GM18861 (cell line): ENCODE data around the gene CPO.
A peak's percentile ranks its signal among the peaks of the same experiment; 100 is the strongest.

Experiments
- ATAC-seq: cut with Tn5 transposase; IDR thresholded peaks from one replicate; pipeline ENCODE4 v1.9.1; 2021; ENCODE audit not compliant: unreplicated experiment

The CPO gene

DNA sequence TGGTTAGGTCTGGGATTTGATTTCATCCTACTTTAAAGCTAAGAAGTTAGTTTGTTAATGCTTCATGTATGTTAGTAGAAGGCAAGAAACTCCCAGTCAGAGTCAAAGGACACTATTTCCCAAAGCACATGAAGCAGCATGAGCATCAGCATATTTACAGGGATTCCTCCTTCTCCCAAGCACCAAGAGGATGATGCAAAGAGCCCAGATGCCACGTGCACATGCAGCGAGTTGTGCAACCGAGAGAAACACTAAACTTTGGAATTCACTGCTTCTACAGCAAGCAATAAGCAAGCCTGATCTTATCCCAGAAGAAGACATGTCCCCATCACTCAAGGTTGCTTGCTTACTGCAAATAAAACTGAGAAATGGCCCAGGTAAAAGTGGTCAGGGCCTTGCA, 32.5 kb downstream of the CPO start:
- ATAC-seq, result no peak

DNA sequence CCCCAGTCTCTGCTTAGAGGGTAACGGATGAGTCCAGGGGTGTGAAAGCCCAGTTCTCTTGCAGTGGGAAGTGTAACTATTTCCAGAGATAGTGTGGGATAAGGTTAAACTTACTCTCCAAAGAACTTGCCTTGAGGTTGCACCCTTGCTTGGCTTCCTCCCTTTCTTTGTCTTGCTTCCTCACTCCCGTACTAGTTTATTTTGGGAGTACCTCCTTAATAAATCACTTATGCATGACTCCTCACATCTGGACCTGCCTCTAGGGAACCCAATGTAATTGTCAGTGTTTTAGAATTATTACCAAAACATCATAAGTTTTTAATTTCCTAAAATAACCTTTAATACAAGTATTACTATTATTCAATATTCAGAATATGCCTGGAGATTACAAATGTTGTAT, 35.2 kb downstream of the CPO start:
- no peak for ATAC-seq

DNA sequence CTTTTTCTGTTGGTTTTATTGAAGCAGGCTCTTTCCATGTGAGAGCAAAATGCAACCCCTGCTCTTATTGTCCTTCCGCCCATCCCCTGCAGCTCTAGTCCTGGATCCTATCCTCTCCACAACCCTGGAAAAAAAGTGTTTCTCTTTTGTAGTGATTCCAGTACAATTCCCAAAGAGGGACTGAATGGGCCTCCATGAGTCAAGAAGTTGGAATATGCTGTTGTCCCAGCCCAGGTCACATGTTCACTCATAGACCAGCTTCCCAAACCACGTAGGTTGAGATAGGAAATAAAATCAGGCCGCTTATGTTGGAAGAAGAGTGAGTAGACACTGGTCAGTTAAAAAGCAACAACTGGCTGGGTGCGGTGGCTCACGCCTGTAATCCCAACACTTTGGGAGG, 39.4 kb downstream of the CPO start:
- no peak for ATAC-seq

DNA sequence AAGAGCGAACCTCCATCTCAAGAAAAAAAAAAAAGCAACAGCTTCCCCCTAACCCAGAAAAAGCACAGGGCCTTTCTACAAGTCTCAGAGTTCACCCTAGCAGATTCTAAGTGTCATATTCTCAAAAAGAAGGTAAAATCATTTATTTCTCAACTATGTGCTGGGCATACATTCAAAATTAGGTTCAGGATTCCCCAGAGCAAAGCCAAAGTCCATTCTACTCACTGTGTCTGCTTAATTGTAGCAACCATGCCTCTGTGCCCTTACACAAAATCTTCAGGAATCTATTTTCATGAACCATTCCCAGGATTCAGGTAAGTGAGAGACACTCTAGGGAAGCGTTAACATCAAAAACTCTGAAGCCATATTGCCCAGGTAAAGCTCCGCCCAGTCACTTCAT, 40.0 kb downstream of the CPO start:
- ATAC-seq, result no peak

DNA sequence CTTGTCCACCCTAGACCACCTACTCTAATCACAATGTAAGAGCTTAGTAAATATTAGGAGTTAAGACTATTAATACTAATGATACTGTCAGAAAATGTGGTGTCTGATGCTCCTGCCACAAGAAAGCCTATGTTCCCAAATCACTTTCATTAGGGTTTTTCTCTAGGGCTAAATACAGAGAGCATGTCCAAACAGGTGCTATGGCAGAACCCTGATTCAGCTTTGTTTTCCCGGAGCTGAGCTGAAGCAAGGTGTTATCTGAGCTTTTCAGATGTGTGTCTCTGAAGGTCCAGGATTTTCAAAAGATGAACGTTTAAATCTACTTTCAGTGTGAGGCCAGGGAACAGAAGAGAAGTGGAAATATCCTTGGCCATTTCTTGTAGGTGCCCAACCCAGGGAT, 40.6 kb downstream of the CPO start:
- ATAC-seq, result no peak

DNA sequence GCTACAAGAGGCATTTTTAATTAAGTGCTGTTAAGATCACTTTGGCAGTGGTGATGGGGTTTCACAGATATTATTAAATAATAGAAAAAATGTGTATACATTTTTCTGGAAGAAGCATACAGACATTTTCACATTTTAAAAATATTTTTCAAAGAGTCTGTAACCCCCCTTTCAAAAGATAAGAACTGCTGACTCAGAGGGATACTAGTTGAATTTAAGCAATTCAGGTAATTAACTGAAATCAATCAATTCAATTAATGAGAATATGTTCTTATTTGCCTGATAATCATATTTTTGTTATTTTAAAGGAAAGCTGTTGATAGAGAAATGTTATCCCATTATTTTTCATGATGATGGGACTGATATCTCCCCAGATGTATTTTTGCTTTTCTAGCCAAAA, 41.1 kb downstream of the CPO start:
- ATAC-seq, result no peak

DNA sequence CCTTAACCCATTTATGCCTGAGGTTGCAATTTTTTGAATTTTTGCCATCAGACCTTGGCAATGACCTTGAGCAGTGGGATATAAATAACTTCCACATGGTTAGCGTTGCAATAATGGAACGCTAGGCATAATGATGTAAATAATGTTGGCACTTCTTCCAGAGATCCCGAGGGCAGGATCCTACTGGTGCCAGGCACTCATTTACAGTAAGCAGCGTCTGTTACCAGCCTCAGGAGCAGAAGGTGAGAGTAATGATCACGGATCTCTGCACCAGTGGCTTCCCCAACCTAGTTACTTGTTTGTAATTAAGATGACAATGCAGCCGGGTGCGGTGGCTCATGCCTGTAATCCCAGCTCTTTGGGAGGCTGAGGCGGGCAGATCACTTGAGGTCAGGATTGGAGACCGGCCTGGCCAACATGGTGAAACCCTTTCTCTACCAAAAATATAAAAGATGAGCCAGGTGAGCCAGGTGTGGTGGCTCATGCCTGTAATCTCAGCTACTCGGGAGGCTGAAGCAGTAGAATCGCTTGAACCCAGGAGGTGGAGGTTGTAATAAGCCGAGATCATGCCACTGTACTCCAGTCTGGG, 41.9 kb downstream of the CPO start:
- ATAC-seq, result no peak

DNA sequence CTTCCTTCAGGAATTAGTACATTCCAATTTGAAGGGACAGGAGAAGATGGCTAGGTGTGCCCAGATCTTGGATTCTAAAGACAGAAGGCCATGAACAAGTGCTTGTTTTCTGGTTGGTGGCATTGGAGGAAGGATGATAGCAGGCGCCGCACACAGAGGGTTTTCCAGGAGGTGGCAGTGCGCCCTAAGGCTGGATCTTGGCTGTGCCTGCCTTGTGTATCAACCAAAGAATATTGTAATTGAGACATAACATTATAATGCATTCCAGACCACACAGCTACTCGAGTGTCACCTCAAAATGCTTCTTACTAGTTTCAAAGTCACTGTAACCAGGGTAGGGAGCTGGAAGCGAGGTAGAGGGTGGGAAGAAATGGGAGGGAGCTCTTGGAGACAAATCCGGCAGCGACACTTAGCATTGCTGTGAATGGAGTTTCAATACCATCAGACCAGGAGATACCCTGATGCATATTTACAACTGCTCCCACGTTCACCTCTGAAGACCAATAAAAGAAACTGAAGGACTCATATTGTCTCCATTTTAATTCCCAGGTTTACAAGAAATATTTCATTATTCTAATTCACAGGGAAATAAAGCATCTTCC, 42.5 kb downstream of the CPO start:
- ATAC-seq, result no peak

DNA sequence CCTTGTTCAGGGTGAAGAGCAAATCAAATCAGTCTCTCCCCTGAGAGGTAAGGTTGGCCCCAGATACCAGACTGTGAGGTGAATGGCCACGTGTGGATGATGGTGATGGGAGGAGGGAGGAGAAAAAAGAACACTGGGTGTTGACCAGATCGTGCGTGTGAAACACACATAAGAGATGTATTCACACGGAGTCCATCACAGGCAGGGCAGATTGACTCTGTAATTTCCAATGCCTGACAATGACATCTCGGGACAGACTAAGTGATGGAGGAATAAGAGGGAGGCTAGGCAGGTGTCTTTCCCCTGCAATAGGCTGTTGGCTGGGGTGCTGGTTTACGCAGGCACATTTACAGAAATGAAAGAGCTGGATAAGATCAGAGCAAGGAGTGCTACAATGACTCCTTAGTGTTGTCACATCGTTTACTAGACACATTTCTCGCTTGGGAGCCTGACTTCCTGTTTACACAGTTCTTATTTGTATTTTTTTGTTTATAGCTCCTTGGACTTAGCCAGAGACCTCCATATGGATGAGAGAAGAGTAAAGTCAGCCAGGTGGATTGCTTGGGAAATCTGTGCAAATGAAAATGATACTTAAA, 43.1 kb downstream of the CPO start:
- ATAC-seq, result no peak

DNA sequence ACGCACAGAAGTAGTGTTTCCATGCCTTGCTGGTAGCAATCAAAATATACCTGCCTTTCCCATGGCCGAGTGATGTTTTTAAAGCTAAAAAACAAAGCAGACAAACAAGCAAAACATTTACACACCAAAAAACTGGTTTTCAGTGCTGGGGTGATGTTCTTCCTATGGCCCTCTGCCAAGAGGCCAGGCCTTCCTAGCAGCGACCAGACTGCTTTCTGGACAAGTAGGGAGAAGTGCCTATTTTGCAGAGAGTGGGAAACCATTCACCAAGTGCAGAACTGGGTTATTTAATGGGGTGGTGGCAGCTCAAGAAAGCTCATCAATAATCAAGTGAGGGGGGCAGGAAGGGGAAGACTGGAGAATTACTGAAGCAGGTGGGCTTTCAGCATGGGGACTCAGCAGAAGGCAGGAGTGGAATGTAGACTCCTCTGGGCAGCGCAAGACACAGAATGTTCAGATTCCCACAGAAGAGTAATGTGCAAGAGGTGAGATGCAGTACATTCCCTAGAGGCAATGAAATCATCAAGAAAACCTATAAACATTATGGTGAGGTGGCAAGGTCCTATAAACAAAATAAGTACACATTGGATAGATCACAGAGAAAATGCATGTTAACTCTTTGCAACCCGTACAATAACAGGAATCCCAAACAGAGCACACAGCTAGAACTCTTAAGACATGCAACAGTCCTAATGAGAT, 44.0 kb downstream of the CPO start:
- no peak for ATAC-seq

DNA sequence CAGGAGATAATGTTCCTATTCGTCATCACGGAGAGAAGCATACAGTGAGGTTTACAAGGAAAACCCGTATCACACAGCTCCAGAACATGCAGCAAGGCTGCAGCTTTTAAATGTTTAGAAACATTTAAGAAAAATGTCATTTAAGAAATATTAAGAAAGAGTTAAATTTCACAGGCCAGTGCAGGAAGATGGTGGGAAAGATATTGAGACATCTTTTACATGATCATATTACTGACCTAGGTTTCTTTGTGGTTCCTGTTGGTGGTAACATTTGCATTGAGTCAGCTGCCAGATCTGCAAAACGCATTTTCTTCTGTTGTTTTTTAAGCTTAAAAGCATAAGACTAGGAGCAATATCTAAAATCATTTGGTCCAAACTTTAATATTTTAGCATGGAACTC, 44.9 kb downstream of the CPO start:
- ATAC-seq, result no peak

DNA sequence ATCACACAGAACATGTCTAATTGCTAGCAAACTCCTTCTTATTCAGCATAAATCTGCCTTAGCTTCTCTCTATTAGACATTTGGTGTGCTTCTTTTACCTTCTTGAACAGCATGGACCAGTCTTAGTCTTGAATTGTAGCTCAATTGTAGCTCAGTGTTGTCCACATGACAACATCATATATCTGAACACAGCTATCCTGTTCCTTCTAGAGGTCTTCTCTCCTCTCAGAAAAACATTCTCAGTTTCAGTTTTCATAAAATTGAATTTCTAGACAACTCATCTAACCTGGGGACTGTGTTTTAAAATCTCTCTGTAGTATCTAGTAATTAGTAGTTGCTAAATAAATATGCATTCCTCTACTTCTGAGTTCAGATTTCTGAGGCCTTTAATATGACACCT, 47.6 kb downstream of the CPO start:
- no peak for ATAC-seq

DNA sequence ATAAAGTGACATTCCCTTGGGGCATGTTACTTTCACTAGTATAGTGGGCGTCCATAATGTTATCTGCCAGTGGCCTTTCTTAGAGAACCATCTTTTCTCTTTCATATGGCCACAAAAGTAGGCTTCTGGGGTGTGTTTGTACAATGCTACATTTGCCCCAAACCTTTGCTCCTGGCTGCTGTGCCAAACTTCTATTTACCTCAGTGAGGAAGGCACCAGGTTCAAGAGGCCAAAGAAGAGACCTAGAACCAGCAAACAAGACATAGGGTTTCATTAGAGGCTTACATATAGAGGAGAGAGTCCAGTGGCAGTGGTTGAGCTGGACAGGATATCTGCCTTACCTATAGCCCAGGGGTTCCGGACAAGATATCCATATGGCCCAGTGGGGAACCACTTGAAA, 48.5 kb downstream of the CPO start:
- ATAC-seq, result no peak

DNA sequence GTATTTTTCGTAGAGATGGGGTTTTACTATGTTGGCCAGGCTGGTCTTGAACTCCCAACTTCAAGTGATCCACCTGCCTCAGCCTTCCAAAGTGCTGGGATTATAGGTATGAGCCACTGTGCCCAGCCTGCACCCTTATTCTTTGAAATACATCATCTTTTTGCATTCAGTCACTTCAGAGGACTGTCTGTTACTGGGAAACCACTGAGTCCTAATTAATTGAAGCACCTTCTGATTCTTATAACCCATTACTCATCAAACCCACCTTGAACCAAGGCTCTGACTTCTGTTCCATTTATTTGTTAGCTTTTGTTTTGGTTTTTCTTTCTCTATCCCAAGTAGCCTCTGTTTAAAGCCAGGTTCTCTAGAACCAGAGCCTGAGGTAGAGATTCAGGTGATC, 49.6 kb downstream of the CPO start:
- ATAC-seq, result no peak

DNA sequence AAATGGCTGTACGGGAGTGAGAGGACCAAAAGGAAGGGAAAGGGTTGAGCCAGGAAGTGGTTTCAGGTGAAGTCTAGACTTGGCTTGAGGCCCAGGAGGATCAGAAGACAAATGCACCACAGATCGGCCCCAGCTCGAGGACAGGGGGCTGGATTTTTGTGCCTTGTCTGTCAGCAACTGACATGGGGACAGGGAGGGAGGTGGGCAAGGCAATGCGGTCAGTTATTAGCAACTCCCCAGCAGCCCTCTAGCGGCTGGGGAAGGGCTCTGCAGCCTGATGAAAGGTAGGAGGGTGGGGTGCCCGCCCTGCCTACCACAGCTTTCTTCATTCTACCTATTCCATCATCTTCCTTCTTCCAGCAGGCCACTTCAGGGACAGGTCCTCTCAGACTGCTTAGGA, 50.0 kb downstream of the CPO start:
- ATAC-seq, result peak; percentile 70

DNA sequence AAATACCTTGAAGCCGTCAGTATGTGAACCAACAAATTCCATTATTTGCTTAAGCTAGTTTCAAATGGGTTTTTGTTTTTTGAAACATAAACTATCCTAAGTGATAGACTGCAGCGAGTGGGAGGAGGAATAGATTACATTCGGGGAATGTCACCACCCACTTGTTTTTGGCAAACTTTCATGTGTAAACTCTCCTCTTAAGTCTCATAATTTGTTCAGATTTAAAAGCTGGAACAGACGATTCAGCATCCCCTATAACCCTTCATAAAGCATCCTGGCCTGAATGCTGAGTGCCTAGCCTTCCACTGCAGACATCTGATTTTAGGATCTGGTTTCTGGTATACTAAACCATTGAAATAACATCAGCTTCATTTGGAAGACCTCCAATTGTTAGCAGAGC, 51.0 kb downstream of the CPO start:
- ATAC-seq, result no peak

DNA sequence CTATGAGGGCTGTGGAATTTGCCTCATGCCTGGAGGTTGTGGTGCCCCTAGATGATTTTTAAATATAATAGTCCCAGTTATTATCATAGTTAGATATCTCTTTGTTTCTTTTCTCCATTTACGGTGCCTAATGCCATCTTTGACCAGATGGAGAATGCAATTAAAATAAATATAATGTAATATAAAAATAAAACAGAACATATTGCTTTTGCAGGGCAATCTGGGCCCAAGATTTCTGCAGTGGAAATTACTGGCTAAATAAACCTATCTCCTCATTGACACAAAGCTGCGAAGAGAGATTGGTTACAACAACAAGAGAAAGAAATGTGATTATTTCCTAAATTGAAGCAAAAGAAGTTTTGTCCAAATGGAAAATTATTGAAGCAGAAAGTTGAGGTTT, 51.8 kb downstream of the CPO start:
- ATAC-seq, result no peak

DNA sequence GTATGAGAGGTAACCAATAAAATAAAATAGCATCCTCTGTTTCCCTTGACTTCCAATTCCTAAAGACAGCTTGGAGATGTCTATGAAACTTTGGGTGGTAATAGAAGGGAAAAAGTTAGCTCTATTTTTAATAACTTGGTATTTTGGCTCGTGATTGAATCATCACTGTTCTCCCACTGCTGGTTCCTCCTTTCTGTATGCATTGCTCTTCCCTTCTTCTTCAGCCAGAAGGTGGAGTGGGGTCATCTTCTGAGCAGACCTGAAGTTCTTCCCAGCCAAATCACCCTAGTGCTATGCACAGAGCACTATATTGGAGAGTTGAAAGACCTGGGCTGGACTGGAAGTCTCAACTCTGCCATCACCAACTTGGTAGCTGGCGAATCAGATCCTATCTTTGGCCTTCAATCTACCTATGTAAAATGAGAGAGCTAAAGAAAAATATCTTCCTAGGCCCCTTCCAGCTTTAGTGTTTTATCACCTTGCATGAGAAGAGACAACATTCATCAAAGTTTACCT, 54.1 kb downstream of the CPO start:
- ATAC-seq, result no peak

DNA sequence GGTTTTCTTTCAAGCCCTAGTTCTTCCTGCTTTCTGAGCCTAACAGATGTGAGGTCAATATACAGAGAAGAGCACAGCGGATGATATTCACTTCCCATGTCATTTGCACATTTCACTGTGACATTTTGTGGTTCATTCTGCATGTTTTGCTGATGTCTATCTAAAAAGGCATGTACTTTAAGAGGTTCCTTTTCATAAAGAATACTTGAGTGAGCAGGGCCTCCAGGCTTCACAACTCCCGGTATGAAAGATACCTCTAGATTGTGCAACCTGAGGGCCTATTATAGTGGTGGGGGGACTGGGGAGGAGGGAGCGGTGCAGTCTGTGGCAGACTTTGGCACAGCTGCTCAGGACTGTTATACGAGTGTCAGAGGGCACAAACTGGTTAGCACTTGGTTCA, 54.6 kb downstream of the CPO start:
- no peak for ATAC-seq

DNA sequence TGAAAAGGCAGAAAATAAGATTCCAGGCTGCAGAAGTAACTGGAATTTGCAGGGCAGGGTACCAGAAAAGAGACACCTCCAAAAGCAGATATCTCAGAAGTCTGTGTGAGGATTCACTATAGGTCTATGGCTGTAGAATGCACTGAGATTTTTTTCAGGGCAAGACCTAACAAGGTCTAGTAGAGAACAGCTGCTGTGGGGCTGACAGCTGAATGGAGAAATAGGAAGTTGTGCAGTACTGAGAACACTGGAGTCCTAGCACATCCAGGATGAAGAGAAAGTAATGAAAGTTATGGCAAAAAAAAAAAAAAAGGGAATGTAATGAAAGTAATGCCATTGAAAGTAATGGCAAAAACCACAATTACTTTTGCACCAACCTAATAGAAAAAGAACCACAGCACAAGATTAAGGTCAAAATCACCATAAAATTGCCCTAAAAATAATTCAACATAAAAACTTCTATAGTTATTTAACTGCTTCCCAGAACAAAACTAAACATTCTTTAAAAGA, 57.3 kb downstream of the CPO start:
- ATAC-seq, result no peak

DNA sequence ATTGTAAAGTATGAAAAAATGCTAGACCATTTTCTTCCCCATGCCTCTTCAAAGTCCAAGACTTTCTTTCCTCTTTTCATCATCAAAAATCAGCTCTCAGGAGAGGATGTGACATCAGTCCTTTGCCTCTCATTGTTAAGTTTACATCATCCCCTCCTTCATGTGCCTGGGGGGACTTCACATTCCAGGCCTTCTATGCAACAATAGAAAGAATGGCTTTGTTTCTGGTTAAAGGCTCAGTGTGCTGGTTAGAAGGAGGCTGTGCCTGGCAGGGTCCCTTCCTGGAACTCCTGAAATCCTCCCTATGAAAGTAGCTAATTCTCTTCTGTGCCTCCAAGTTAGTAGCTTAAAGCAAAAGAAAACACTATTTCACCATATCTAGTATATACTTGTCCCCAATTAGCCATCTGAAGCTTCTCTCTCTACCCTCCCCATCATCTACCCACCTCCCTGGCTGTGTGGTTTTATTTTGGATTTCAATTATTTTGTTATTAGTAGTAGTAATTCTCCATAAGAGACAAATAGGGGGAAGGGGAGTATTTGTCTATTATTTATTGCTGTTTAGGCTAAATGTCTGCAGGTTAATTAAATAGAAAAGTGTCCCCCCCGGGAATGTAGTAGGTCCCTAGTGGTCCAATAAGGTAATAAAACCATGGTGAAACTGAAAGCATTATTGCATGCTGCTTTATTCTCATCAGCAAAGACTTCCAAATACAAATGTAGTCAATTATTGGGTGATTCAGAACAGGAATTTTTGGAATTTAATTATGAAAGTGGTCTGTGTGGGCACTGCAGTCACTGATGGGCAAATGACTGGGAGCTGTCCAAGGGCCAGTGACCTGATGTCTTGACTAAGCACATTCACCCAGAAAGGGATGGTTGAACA, 69.0 kb downstream of the CPO start:
- ATAC-seq, result no peak
